Calu3 (cell line): ENCODE data around the gene PIGR. TPM values are rescaled to one million over a fixed set of nuclear protein-coding genes. Genes with fewer than 3 reads are reported as not detected.
"Not testable (repeated sequence)": the region's sequence is repeated elsewhere in the genome, so short reads cannot be mapped to it uniquely, and the experiment has no call there.

Experiments used
- BruUV-seq: library from RNA; stranded (reverse); fragments of 400-500 nt; replicated peaks from 2 replicates; lab custom pipeline; 2021; lab: Mats Ljungman, UMichigan
- CTCF ChIA-PET: fragments of 300-600 bp; sonication (Branson Sonifier 250); formaldehyde crosslinking; loops from one replicate; lab custom pipeline; 2022; ENCODE audit warnings: antibody characterized with exemption; lab: Charles Lee
- DNase-seq: peaks from one replicate; pipeline ENCODE4 v3.0.0; 2022
- H3K27ac Mint-ChIP-seq: one replicate; pipeline ENCODE4 v1.8.0; 2022; ENCODE audit warnings: mixed read lengths; ENCODE audit not compliant: unreplicated experiment
- H3K27me3 Mint-ChIP-seq: one replicate; pipeline ENCODE4 v1.8.0; 2022; ENCODE audit warnings: mixed read lengths; ENCODE audit not compliant: unreplicated experiment
- H3K36me3 Mint-ChIP-seq: one replicate; pipeline ENCODE4 v1.8.0; 2022; ENCODE audit warnings: mild to moderate bottlenecking, moderate library complexity, mixed read lengths; ENCODE audit not compliant: insufficient read depth, unreplicated experiment
- H3K4me1 Mint-ChIP-seq: one replicate; pipeline ENCODE4 v1.8.0; 2022; ENCODE audit warnings: mild to moderate bottlenecking, low read depth, mixed read lengths; ENCODE audit not compliant: unreplicated experiment
- H3K4me3 Mint-ChIP-seq: one replicate; pipeline ENCODE4 v1.8.0; 2022; ENCODE audit warnings: mild to moderate bottlenecking, low read depth, moderate library complexity, mixed read lengths; ENCODE audit not compliant: unreplicated experiment
- H3K9me3 Mint-ChIP-seq: one replicate; pipeline ENCODE4 v1.8.0; 2022; ENCODE audit warnings: low read depth, mixed read lengths; ENCODE audit not compliant: unreplicated experiment
- intact Hi-C: fragments of 100-400 bp; cut with micrococcal nuclease; formaldehyde crosslinking; loops from one replicate; pipeline ENCODE4 v1.10.0; 2022; ENCODE audit not compliant: unreplicated experiment
- total RNA-seq: library from RNA; stranded (reverse); gene quantifications from 2 replicates; pipeline ENCODE4 v1.2.3, GENCODE V29; 2022
- TF ChIP-seq, protein P1 (sequence below): fragments of 200-600 bp; IDR thresholded peaks from one replicate; pipeline ENCODE4 v1.8.0; 2022; ENCODE audit warnings: antibody characterized with exemption; ENCODE audit not compliant: unreplicated experiment

The PIGR gene
- total RNA-seq, 1 experiment from 2014 or later: 367 TPM

DNA sequence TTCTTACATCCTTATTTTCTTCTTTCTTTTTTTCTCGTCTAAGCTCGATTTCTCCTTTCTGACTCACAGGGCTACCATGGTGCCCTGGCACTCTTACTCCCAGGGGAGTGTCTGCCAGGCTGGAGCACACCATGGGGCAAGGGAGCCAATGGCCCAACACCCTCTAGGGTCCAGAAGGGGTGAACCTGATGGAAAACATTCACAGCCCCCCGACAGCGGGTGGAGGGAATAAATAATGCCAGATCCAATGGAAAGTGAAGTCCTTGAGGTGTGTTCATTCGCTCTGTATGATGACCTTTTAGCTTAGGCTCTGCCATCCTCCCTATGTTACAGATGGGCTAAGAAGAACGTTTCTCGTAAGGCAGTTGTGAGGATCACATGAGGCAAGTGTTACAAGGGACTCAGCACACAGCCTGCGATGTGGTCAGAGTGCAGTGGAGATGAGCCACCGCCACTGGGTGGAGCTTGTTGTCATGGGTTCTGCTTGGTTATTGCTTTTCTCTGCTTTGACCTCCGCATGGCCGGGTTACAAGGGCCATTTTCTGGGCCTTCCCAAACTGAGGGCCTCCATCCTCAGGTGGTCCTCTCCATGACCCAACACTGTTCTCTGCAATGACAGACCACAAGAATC is 21.0 kb downstream of the PIGR start:
- H3K4me1 Mint-ChIP-seq: no peaks in the 10 kb centered on the region
- intact Hi-C loops: no loop called here
- H3K4me3 Mint-ChIP-seq: no peak overlapping the region
- TF ChIP-seq, protein P1, sequence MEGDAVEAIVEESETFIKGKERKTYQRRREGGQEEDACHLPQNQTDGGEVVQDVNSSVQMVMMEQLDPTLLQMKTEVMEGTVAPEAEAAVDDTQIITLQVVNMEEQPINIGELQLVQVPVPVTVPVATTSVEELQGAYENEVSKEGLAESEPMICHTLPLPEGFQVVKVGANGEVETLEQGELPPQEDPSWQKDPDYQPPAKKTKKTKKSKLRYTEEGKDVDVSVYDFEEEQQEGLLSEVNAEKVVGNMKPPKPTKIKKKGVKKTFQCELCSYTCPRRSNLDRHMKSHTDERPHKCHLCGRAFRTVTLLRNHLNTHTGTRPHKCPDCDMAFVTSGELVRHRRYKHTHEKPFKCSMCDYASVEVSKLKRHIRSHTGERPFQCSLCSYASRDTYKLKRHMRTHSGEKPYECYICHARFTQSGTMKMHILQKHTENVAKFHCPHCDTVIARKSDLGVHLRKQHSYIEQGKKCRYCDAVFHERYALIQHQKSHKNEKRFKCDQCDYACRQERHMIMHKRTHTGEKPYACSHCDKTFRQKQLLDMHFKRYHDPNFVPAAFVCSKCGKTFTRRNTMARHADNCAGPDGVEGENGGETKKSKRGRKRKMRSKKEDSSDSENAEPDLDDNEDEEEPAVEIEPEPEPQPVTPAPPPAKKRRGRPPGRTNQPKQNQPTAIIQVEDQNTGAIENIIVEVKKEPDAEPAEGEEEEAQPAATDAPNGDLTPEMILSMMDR: no peak
- no peak overlapping the region for H3K27ac Mint-ChIP-seq
- CTCF ChIA-PET: no interaction called here
- BruUV-seq: no TSS peak
- H3K36me3 Mint-ChIP-seq: peaks cover 6% of the 10 kb centered on the region
- DNase-seq: no peak
- no peaks in the 10 kb centered on the region for H3K9me3 Mint-ChIP-seq
- no peaks in the 10 kb centered on the region for H3K27me3 Mint-ChIP-seq

DNA sequence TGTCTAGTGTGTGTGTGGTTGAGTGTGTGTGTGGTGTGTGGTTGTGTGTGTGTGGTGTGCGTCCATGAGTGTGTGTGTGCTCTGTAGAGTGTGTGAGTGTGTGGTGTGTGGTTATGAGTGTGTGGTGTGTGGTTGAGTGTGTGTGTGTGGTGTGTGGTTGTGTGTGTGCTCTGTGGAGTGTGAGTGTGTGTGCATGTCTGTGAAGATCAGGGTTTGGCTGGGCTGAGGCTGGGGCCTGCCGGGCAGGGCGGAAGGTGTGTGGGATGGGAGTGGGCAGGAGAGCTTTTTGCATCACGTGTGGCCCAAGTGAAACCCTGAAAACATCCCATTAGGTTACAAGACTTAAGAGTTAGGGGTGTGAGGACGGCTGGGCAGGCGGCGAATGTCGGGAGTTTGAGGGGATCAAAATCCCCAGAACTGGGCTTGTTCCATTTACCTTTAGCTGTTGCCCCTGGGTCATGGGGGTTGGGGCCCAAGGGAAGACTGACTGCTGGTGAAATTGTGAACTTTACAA is 21.6 kb downstream of the PIGR start:
- TF ChIP-seq, protein P1: no peak
- CTCF ChIA-PET: no interaction called here
- Mint-ChIP-seq H3K27me3 (no peaks in the 10 kb centered on the region), H3K27ac (no peak overlapping the region), H3K9me3 (no peaks in the 10 kb centered on the region), H3K36me3 (peaks cover under 1% of the 10 kb centered on the region), H3K4me1 (no peaks in the 10 kb centered on the region), H3K4me3 (no peak overlapping the region)
- intact Hi-C loops: no loop called here
- BruUV-seq: no TSS peak
- no peak for DNase-seq

DNA sequence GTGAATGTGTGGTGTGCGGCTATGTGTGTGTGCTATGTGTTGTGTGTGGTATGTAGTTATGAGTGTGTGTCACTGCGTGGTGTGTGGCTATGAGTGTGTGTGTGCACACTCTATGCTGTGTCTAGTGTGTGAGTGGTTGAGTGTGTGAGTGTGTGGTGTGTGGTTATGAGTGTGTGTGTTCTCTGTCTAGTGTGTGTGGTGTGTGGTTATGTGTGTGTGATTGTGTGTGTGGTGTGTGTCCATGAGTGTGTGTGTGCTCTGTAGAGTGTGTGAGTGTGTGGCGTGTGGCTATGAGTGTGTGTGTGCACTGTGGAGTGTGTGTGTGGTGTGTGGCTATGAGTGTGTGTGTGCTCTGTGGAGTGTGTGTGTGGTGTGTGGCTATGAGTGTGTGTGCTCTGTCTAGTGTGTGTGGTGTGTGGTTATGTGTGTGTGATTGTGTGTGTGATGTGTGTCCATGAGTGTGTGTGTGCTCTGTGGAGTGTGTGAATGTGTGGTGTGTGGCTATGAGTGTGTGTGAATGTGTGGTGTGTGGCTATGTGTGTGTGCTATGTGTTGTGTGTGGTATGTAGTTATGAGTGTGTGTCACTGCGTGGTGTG is 22.2 kb downstream of the PIGR start:
- H3K4me3 Mint-ChIP-seq, H3K9me3 Mint-ChIP-seq, CTCF ChIA-PET, H3K27me3 Mint-ChIP-seq, H3K36me3 Mint-ChIP-seq, intact Hi-C loops, H3K27ac Mint-ChIP-seq, BruUV-seq, H3K4me1 Mint-ChIP-seq, DNase-seq: not testable (repeated sequence)

DNA sequence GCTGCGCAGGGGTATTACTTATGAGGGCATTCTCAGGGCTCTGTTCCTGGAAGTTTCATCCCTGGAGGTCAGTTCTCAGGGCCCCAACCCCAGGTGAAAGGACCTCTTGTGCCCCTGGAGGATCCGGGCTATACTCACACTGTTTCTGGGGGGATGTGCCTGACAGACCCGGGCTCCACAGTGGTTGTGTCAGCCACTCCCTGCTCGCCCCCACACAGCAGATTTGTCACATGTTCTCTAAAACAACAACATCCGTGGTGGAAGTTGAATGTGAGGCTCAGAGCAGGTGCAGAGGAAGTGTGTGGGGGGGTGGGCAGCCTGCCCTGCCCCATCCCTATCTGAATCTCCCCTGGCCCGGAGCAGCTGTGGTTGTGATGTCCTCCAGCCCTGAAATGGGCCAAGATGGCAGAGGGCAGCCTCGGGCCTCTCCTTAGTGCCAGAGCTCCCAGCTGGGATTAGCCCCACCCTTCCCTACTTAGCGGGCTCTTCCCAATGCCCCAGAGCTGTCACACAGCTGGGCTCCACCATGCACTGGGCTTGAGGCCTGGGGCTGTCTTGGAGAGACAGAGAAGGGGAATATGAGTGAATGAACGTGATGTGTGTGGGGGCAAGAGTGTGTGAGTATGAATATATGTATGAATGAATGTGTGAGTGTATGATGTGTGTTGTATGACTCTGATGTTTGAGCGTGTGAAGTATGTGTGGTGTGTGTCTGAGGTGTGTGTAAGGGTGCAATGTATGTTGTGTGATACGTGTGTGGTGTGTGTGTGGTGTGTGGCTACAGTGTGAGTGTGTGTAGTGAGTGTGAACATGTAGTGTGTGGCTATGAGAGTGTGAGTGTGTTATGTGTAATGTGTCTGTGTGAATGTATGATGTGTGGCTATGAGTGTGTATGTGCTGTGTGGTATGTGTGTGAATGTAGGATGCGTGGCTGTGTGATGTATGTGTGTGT is 23.0 kb downstream of the PIGR start:
- Mint-ChIP-seq H3K27ac (no peak overlapping the region), H3K4me1 (no peaks in the 10 kb centered on the region), H3K36me3 (no peaks in the 10 kb centered on the region), H3K4me3 (no peak overlapping the region), H3K9me3 (no peaks in the 10 kb centered on the region), H3K27me3 (no peaks in the 10 kb centered on the region)
- BruUV-seq: no TSS peak
- intact Hi-C loops: no loop called here
- TF ChIP-seq, protein P1: no peak
- no peak for DNase-seq
- CTCF ChIA-PET: interaction anchor here (0.5 kb wide), 1 partner anchor 66 kb away, joined by 3 read pairs; no protein-coding TSS in a partner anchor
